WTC11 (cell line): ENCODE measurements around the gene TEFM. TPM values are rescaled to one million over a fixed set of nuclear protein-coding genes. Genes with fewer than 3 reads are reported as not detected.

ENCODE experiments used
- ATAC-seq: fragments of 200-7000 bp; cut with Tn5 transposase; 2 replicates; pipeline ENCODE4 v1.10.0; 2021; ENCODE audit warnings: mild to moderate bottlenecking, moderate library complexity
- CTCF ChIA-PET: fragments of 300-600 bp; sonication (Branson Sonifier 250); formaldehyde crosslinking; loops from one replicate; lab custom pipeline; 2021; ENCODE audit warnings: antibody characterized with exemption; lab: Charles Lee
- POLR2A ChIA-PET: fragments of 350-600 bp; sonication (Branson Sonifier 250); formaldehyde crosslinking; loops from one replicate; lab custom pipeline; 2021; ENCODE audit warnings: antibody characterized with exemption; lab: Charles Lee
- DNase-seq: peaks from one replicate; pipeline ENCODE4 v3.0.0; 2021; ENCODE audit warnings: low spot score
- H3K27ac Mint-ChIP-seq: 2 replicates; pipeline ENCODE4 v1.8.0; 2021; ENCODE audit warnings: mixed read lengths
- H3K27me3 Mint-ChIP-seq: 2 replicates; pipeline ENCODE4 v1.8.0; 2021; ENCODE audit warnings: low read depth, mild to moderate bottlenecking, moderate library complexity, mixed read lengths
- H3K36me3 Mint-ChIP-seq: 2 replicates; pipeline ENCODE4 v1.8.0; 2021; ENCODE audit warnings: mixed read lengths
- H3K4me1 Mint-ChIP-seq: 2 replicates; pipeline ENCODE4 v1.8.0; 2022; ENCODE audit warnings: mixed read lengths
- H3K4me3 Mint-ChIP-seq: 2 replicates; pipeline ENCODE4 v1.8.0; 2021; ENCODE audit warnings: mild to moderate bottlenecking, moderate library complexity, mixed read lengths
- H3K9me3 Mint-ChIP-seq: 2 replicates; pipeline ENCODE4 v1.8.0; 2021; ENCODE audit warnings: mixed read lengths
- ATF1 ChIP-seq: sonication (generic); formaldehyde crosslinking; IDR thresholded peaks from 2 replicates; pipeline ENCODE4 v1.8.1; 2023; ENCODE audit warnings: mild to moderate bottlenecking, moderate library complexity, missing genetic modification reagents
- ATF6 ChIP-seq: sonication (generic); formaldehyde crosslinking; IDR thresholded peaks from 2 replicates; pipeline ENCODE4 v1.8.1; 2023; ENCODE audit warnings: mild to moderate bottlenecking, missing genetic modification reagents
- GRHL2 ChIP-seq: fragments of 250-450 bp; sonication (Bioruptor Pico); IDR thresholded peaks from 2 replicates; pipeline ENCODE4 v1.8.0; 2022; ENCODE audit warnings: mild to moderate bottlenecking, moderate library complexity; ENCODE audit not compliant: insufficient replicate concordance, severe bottlenecking
- HMGA2 ChIP-seq: fragments of 250-450 bp; sonication (Bioruptor Pico); IDR thresholded peaks from 2 replicates; pipeline ENCODE4 v1.4.0; 2021; ENCODE audit warnings: mild to moderate bottlenecking, moderate library complexity
- JUN ChIP-seq: sonication (generic); formaldehyde crosslinking; IDR thresholded peaks from 2 replicates; pipeline ENCODE4 v1.8.0; 2023; ENCODE audit warnings: mild to moderate bottlenecking, missing genetic modification reagents
- PRRX2 ChIP-seq: fragments of 250-450 bp; sonication (Bioruptor Pico); IDR thresholded peaks from 2 replicates; pipeline ENCODE4 v1.8.0; 2021; ENCODE audit warnings: mild to moderate bottlenecking
- SMAD3 ChIP-seq: sonication (generic); formaldehyde crosslinking; IDR thresholded peaks from 2 replicates; pipeline ENCODE4 v1.8.0; 2022; ENCODE audit warnings: missing genetic modification reagents, mild to moderate bottlenecking, borderline replicate concordance
- SOX15 ChIP-seq: fragments of 250-450 bp; sonication (Bioruptor Pico); IDR thresholded peaks from 2 replicates; pipeline ENCODE4 v1.9.0; 2021; ENCODE audit warnings: mild to moderate bottlenecking
- SP1 ChIP-seq: sonication (generic); formaldehyde crosslinking; conservative IDR thresholded peaks from 2 replicates; pipeline ENCODE4 v1.8.1; 2022; ENCODE audit warnings: missing genetic modification reagents
- ZNF121 ChIP-seq: sonication (generic); formaldehyde crosslinking; IDR thresholded peaks from 2 replicates; pipeline ENCODE4 v1.8.0; 2023; ENCODE audit warnings: missing genetic modification reagents
- ZNF317 ChIP-seq: sonication (generic); formaldehyde crosslinking; IDR thresholded peaks from 2 replicates; pipeline ENCODE4 v1.8.1; 2023; ENCODE audit warnings: low read depth, mild to moderate bottlenecking, moderate library complexity, missing genetic modification reagents, borderline replicate concordance
- ZNF423 ChIP-seq: fragments of 250-450 bp; sonication (Bioruptor Pico); IDR thresholded peaks from 2 replicates; pipeline ENCODE4 v2.1.2; 2022; ENCODE audit warnings: mild to moderate bottlenecking, moderate library complexity
- ZNF512 ChIP-seq: sonication (generic); formaldehyde crosslinking; IDR thresholded peaks from 2 replicates; pipeline ENCODE4 v1.8.1; 2022; ENCODE audit warnings: missing genetic modification reagents, borderline replicate concordance
- ZNF532 ChIP-seq: fragments of 250-450 bp; sonication (Bioruptor Pico); IDR thresholded peaks from 2 replicates; pipeline ENCODE4 v1.9.0; 2021; ENCODE audit warnings: mild to moderate bottlenecking, borderline replicate concordance
- ZNF671 ChIP-seq: fragments of 250-450 bp; sonication (Bioruptor Pico); IDR thresholded peaks from 2 replicates; pipeline ENCODE4 v1.8.0; 2021; ENCODE audit warnings: mild to moderate bottlenecking
- total RNA-seq: library from RNA; stranded (reverse); gene quantifications from 3 replicates; pipeline ENCODE4 v1.2.3, GENCODE V29; 2021
- TF ChIP-seq, protein P1 (sequence below): sonication (generic); formaldehyde crosslinking; IDR thresholded peaks from 2 replicates; pipeline ENCODE4 v1.8.0; 2022; ENCODE audit warnings: mild to moderate bottlenecking, missing genetic modification reagents
- TF ChIP-seq, protein P2 (sequence below): fragments of 200-600 bp; IDR thresholded peaks from 2 replicates; pipeline ENCODE4 v1.8.0; 2022; ENCODE audit warnings: antibody characterized with exemption
- TF ChIP-seq, protein P3 (sequence below): sonication (generic); formaldehyde crosslinking; conservative IDR thresholded peaks from 2 replicates; pipeline ENCODE4 v1.8.1; 2023; ENCODE audit warnings: mild to moderate bottlenecking, low read depth, missing genetic modification reagents, moderate library complexity
- TF ChIP-seq, protein P4 (sequence below): sonication (generic); formaldehyde crosslinking; conservative IDR thresholded peaks from 2 replicates; pipeline ENCODE4 v1.8.1; 2022; ENCODE audit warnings: mild to moderate bottlenecking, missing genetic modification reagents

TEFM gene
- total RNA-seq, 1 experiment from 2014 or later = 12.3 TPM

- Mint-ChIP-seq H3K27me3 (peaks cover 28% of the 10 kb centered on the region), H3K4me1 (no peaks in the 10 kb centered on the region), H3K36me3 (no peaks in the 10 kb centered on the region)
- CTCF ChIA-PET = interaction anchor here (0.7 kb wide), 1 partner anchor 131 kb away, joined by 3 read pairs; no protein-coding TSS in a partner anchor
- TF ChIP-seq, protein P1, sequence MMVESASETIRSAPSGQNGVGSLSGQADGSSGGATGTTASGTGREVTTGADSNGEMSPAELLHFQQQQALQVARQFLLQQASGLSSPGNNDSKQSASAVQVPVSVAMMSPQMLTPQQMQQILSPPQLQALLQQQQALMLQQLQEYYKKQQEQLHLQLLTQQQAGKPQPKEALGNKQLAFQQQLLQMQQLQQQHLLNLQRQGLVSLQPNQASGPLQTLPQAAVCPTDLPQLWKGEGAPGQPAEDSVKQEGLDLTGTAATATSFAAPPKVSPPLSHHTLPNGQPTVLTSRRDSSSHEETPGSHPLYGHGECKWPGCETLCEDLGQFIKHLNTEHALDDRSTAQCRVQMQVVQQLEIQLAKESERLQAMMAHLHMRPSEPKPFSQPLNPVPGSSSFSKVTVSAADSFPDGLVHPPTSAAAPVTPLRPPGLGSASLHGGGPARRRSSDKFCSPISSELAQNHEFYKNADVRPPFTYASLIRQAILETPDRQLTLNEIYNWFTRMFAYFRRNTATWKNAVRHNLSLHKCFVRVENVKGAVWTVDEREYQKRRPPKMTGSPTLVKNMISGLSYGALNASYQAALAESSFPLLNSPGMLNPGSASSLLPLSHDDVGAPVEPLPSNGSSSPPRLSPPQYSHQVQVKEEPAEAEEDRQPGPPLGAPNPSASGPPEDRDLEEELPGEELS (CRISPR knock-in tag) = no peak
- TF ChIP-seq ATF6 (CRISPR knock-in tag) (no peak), PRRX2 (CRISPR knock-in tag) (no peak), JUN (CRISPR knock-in tag) (no peak), SOX15 (no peak), ZNF121 (CRISPR knock-in tag) (no peak), GRHL2 (CRISPR knock-in tag) (no peak), ATF1 (no peak), ZNF512 (no peak), ZNF671 (CRISPR knock-in tag) (no peak), ZNF423 (CRISPR knock-in tag) (no peak), HMGA2 (CRISPR knock-in tag) (no peak), SMAD3 (CRISPR knock-in tag) (no peak), SP1 (CRISPR knock-in tag) (no peak), ZNF532 (CRISPR knock-in tag) (no peak), ZNF317 (no peak)
- TF ChIP-seq, protein P2, sequence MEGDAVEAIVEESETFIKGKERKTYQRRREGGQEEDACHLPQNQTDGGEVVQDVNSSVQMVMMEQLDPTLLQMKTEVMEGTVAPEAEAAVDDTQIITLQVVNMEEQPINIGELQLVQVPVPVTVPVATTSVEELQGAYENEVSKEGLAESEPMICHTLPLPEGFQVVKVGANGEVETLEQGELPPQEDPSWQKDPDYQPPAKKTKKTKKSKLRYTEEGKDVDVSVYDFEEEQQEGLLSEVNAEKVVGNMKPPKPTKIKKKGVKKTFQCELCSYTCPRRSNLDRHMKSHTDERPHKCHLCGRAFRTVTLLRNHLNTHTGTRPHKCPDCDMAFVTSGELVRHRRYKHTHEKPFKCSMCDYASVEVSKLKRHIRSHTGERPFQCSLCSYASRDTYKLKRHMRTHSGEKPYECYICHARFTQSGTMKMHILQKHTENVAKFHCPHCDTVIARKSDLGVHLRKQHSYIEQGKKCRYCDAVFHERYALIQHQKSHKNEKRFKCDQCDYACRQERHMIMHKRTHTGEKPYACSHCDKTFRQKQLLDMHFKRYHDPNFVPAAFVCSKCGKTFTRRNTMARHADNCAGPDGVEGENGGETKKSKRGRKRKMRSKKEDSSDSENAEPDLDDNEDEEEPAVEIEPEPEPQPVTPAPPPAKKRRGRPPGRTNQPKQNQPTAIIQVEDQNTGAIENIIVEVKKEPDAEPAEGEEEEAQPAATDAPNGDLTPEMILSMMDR = no peak
- TF ChIP-seq, protein P3, sequence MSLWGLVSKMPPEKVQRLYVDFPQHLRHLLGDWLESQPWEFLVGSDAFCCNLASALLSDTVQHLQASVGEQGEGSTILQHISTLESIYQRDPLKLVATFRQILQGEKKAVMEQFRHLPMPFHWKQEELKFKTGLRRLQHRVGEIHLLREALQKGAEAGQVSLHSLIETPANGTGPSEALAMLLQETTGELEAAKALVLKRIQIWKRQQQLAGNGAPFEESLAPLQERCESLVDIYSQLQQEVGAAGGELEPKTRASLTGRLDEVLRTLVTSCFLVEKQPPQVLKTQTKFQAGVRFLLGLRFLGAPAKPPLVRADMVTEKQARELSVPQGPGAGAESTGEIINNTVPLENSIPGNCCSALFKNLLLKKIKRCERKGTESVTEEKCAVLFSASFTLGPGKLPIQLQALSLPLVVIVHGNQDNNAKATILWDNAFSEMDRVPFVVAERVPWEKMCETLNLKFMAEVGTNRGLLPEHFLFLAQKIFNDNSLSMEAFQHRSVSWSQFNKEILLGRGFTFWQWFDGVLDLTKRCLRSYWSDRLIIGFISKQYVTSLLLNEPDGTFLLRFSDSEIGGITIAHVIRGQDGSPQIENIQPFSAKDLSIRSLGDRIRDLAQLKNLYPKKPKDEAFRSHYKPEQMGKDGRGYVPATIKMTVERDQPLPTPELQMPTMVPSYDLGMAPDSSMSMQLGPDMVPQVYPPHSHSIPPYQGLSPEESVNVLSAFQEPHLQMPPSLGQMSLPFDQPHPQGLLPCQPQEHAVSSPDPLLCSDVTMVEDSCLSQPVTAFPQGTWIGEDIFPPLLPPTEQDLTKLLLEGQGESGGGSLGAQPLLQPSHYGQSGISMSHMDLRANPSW (CRISPR knock-in tag) = no peak
- TF ChIP-seq, protein P4, sequence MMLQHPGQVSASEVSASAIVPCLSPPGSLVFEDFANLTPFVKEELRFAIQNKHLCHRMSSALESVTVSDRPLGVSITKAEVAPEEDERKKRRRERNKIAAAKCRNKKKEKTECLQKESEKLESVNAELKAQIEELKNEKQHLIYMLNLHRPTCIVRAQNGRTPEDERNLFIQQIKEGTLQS = no peak
- TF ChIP-seq, all 79 proteins: peak for 0
- ATAC-seq (no peak), DNase-seq (no peak)
- Mint-ChIP-seq H3K27ac (no peak overlapping the region), H3K4me3 (no peak overlapping the region), H3K9me3 (no peaks in the 10 kb centered on the region)
- POLR2A ChIA-PET = interaction anchor here (1.0 kb wide), 1 partner anchor 42 kb away, joined by 3 read pairs; the partner anchor contains the start of gene RNF135
Observed at GRCh38 chr17:30928584-30928983, 22.5 kb upstream of the TEFM start.
